GM21381 (cell line): ENCODE results near the gene EXOC3L2.

Source experiments
- ATAC-seq: cut with Tn5 transposase; IDR thresholded peaks from one replicate; pipeline ENCODE4 v1.9.1; 2021; ENCODE audit warnings: mild to moderate bottlenecking, moderate library complexity; ENCODE audit not compliant: unreplicated experiment

EXOC3L2 gene

GRCh38 chr19:45163156-45163555 is 82.1 kb downstream of the EXOC3L2 start:
- ATAC-seq, result no peak

GRCh38 chr19:45162608-45163143 is 82.5 kb downstream of the EXOC3L2 start:
- ATAC-seq, result no peak
